Activated T-cell treated with anti-CD3 and anti-CD28 coated beads, Interleukin-2, amount 50 U/mL, for 24 hours (primary cell): ENCODE data around the gene ASIC1.

ENCODE experiments used
- DNase-seq: peaks from one replicate; pipeline ENCODE4 v3.0.0-alpha.2; 2020
- H3K27ac Mint-ChIP-seq: 2 replicates; pipeline ENCODE4 v1.8.0; 2020; ENCODE audit warnings: mild to moderate bottlenecking, mixed read lengths
- H3K27me3 Mint-ChIP-seq: 2 replicates; pipeline ENCODE4 v1.8.0; 2020; ENCODE audit warnings: mixed read lengths
- H3K36me3 Mint-ChIP-seq: 2 replicates; pipeline ENCODE4 v1.8.0; 2020; ENCODE audit warnings: low read depth, mixed read lengths
- H3K4me1 Mint-ChIP-seq: 2 replicates; pipeline ENCODE4 v1.8.0; 2020; ENCODE audit warnings: low read depth, mixed read lengths
- H3K4me3 Mint-ChIP-seq: 2 replicates; pipeline ENCODE4 v1.8.0; 2020; ENCODE audit warnings: mild to moderate bottlenecking, moderate library complexity, mixed read lengths
- H3K9me3 Mint-ChIP-seq: 2 replicates; pipeline ENCODE4 v1.8.0; 2020; ENCODE audit warnings: mixed read lengths

ASIC1 gene

DNA sequence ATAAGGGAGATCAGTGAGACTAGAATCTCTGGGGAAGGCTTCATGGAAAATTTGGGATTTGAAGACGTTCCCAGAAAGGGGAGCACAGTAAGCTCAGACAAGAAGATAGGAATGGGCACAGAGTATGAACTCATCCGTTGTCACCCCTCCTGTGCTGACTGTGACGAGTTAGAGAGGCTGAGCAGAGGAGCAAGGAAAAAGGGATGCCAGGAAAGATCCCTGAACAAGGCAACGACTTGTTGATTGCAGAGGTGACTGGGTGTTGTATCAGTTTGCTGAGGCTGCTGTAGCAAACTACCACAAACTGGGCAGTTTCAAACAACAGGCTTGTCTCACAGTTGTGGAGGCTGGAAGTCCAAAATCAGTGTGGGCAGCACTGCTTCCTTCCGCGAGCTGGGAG, 40.6 kb downstream of the ASIC1 start:
- no peak overlapping the region for H3K4me3 Mint-ChIP-seq
- H3K27ac Mint-ChIP-seq = no peak overlapping the region
- DNase-seq = no peak
- H3K4me1 Mint-ChIP-seq = no peaks in the 10 kb centered on the region
- no peaks in the 10 kb centered on the region for H3K27me3 Mint-ChIP-seq
- H3K9me3 Mint-ChIP-seq = no peaks in the 10 kb centered on the region
- H3K36me3 Mint-ChIP-seq = peaks cover 89% of the 10 kb centered on the region

- Mint-ChIP-seq H3K27ac (peak overlapping the region; percentile 69), H3K4me1 (no peaks in the 10 kb centered on the region), H3K36me3 (peaks cover 76% of the 10 kb centered on the region), H3K27me3 (no peaks in the 10 kb centered on the region), H3K9me3 (no peaks in the 10 kb centered on the region), H3K4me3 (no peak overlapping the region)
- DNase-seq = no peak
These were observed 42.1 kb downstream of the ASIC1 start for GRCh38 chr12:50099302-50100008.

DNA sequence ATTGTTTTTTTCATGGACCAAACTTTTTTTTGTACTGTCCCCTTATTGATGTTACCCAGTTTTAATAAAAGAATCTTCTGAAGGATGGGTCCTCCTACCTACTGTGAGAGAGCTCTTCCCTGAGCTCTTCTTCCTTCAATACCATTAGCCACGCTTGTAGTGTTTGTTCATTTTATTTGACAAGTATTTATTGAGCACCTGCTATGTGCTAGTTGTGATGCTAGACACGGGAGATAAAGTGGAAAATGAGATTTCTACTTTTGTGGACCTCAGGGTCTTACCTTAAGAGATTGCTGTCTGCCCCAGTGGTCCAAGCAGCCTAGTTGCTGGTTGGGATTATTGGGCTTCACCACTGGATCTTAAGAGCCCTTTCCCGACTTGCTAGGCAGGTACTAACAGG, 43.2 kb downstream of the ASIC1 start:
- Mint-ChIP-seq H3K27me3 (no peaks in the 10 kb centered on the region), H3K4me1 (no peaks in the 10 kb centered on the region), H3K4me3 (no peak overlapping the region), H3K9me3 (no peaks in the 10 kb centered on the region), H3K36me3 (peaks cover 65% of the 10 kb centered on the region), H3K27ac (no peak overlapping the region)
- DNase-seq = no peak

DNA sequence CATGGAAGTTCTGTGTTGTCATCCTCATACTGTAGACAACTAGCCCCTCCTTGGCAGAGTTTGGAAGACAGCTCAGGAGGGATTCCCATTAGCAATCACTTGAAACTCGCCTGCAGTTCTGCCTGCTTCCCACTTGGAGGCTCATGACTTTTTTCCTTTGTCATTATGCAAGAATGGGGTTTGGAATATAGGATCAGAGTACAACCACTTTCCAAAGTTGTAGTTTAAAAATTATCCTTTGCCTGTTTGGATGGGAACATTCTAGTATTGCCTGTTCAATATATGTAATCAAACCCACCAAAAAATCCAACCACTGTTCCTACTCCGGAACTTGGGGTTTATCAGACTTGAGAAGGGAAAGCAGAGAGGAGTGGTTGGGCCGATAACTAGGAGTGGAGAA, 44.3 kb downstream of the ASIC1 start:
- H3K27ac Mint-ChIP-seq = peak overlapping the region; percentile 35
- no peak for DNase-seq
- no peaks in the 10 kb centered on the region for H3K9me3 Mint-ChIP-seq
- H3K36me3 Mint-ChIP-seq = peaks cover 54% of the 10 kb centered on the region
- H3K27me3 Mint-ChIP-seq = no peaks in the 10 kb centered on the region
- no peak overlapping the region for H3K4me3 Mint-ChIP-seq
- H3K4me1 Mint-ChIP-seq = no peaks in the 10 kb centered on the region

GRCh38 chr12:50102131-50102531, 44.7 kb downstream of the ASIC1 start:
- Mint-ChIP-seq H3K9me3 (no peaks in the 10 kb centered on the region), H3K36me3 (peaks cover 50% of the 10 kb centered on the region), H3K27me3 (no peaks in the 10 kb centered on the region), H3K4me1 (no peaks in the 10 kb centered on the region), H3K4me3 (no peak overlapping the region), H3K27ac (no peak overlapping the region)
- DNase-seq = no peak

GRCh38 chr12:50102646-50103309, 45.4 kb downstream of the ASIC1 start:
- Mint-ChIP-seq H3K27me3 (no peaks in the 10 kb centered on the region), H3K27ac (no peak overlapping the region), H3K9me3 (no peaks in the 10 kb centered on the region), H3K36me3 (peaks cover 43% of the 10 kb centered on the region), H3K4me1 (no peaks in the 10 kb centered on the region), H3K4me3 (no peak overlapping the region)
- no peak for DNase-seq

DNA sequence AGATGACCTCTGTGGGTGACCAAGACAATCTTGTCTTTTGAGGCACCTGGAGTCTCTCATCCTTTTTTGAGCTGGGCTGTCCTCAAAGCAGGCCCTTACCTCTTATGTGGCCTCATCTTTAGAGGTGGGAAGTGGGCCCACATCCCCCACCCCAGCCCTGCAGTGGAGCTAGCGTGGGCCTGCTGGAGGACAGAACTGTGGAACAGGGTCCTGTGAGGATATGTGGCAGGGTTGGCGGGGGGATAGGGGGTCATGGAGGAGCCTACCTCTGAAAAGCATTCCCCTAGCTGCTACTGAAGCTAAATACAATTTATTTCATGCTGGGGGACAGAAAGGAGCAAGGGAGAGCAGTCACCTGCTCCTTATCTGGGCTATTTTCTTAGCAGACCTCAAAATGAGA, 46.0 kb downstream of the ASIC1 start:
- Mint-ChIP-seq H3K27me3 (no peaks in the 10 kb centered on the region), H3K36me3 (peaks cover 37% of the 10 kb centered on the region), H3K27ac (no peak overlapping the region)

GRCh38 chr12:50103767-50104321, 46.4 kb downstream of the ASIC1 start, which contains the start of gene GPD1:
Gene GPD1, plus strand, starts transcription at chr12:50104008. Its CDS starts 43 bp downstream, at chr12:50104051.
- Mint-ChIP-seq H3K4me3 (no peak within 1 kb of the TSS), H3K36me3 (peaks cover 32% of the 10 kb centered on the region), H3K27me3 (no peaks in the 10 kb centered on the region), H3K4me1 (no peaks in the 10 kb centered on the region), H3K9me3 (no peaks in the 10 kb centered on the region), H3K27ac (no peak within 1 kb of the TSS)
- DNase-seq = no peak

More for the DNA sequence above, 46.0 kb downstream of the ASIC1 start:
- H3K4me1 Mint-ChIP-seq = no peaks in the 10 kb centered on the region
- H3K4me3 Mint-ChIP-seq = no peak overlapping the region
- DNase-seq = no peak
- no peaks in the 10 kb centered on the region for H3K9me3 Mint-ChIP-seq

DNA sequence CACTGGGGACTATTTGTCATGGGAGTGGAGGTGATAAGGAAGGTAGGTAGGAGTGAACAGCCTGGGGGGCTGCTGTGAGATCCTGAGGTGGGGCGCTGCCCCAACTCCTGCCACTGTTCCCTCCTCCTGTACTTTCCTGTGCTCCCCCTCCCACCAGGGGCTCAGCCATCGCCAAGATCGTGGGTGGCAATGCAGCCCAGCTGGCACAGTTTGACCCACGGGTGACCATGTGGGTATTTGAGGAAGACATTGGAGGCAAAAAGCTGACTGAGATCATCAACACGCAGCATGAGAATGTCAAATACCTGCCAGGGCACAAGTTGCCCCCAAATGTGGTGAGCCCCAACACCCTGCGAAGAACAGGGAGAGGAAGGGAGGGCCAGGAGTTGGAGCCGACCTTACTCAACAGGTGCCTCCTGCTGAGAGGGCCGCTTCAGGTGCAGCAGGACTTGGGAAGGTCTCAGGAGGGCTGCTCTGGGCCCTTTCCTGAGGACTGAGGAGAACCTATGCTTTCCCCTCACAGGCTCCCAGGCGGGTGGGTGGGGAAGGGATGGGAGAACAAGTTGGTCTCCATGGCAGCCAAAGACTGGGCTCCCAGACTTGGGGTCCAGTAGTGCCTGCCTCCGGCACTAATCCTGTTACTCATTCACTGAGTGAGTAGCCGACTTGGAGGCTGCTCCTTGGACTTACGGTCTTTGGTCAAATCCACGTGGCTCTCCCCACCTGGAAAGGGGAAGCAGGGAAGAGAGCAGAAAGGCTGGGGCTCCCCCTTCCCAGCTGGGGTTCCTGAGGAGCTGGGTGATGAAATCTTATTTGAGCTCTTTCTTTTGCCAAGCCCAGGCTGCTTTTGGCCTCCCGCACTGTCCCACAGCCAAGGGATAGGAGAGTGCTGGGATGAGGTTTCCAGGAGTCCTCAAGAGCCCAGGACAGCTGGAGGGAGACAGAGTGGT, 47.3 kb downstream of the ASIC1 start:
- H3K9me3 Mint-ChIP-seq = no peaks in the 10 kb centered on the region
- H3K27me3 Mint-ChIP-seq = no peaks in the 10 kb centered on the region
- H3K36me3 Mint-ChIP-seq = peaks cover 24% of the 10 kb centered on the region
- no peak overlapping the region for H3K27ac Mint-ChIP-seq
- H3K4me3 Mint-ChIP-seq = no peak overlapping the region
- no peak for DNase-seq
- H3K4me1 Mint-ChIP-seq = no peaks in the 10 kb centered on the region

DNA sequence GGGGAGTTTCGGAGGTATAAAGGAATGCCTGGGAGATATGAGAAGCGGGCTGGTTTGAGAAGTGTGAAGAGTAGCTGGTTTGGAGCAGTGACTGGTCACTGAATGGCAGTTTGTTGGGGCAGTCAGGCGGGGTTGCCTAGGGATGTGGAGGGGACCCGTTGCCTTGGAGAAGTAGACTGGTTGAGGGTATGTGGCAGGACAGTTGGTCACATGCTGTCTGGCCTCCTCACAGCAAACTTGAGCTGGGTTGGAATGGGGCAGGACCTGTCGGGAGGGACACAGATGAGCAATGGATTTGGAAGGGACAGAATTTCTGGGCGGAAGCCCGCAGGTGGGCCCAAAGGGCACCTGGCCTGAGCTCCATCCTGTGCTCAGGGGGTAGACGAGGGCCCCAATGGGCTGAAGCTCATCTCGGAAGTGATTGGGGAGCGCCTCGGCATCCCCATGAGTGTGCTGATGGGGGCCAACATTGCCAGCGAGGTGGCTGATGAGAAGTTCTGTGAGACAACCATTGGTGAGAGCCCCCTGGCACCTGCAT, 48.6 kb downstream of the ASIC1 start:
- H3K27me3 Mint-ChIP-seq = no peaks in the 10 kb centered on the region
- no peak overlapping the region for H3K27ac Mint-ChIP-seq
- H3K9me3 Mint-ChIP-seq = no peaks in the 10 kb centered on the region
- no peak for DNase-seq
- H3K36me3 Mint-ChIP-seq = peaks cover 12% of the 10 kb centered on the region
- no peak overlapping the region for H3K4me3 Mint-ChIP-seq
- H3K4me1 Mint-ChIP-seq = peaks cover 8% of the 10 kb centered on the region

GRCh38 chr12:50106907-50107306, 49.5 kb downstream of the ASIC1 start:
- Mint-ChIP-seq H3K4me3 (no peak overlapping the region), H3K27me3 (no peaks in the 10 kb centered on the region), H3K4me1 (peaks cover 13% of the 10 kb centered on the region), H3K36me3 (peaks cover 4% of the 10 kb centered on the region), H3K27ac (no peak overlapping the region), H3K9me3 (no peaks in the 10 kb centered on the region)
- no peak for DNase-seq

- peaks cover 7% of the 10 kb centered on the region for H3K36me3 Mint-ChIP-seq
- H3K27ac Mint-ChIP-seq = no peak overlapping the region
- H3K4me3 Mint-ChIP-seq = no peak overlapping the region
- H3K27me3 Mint-ChIP-seq = no peaks in the 10 kb centered on the region
- no peaks in the 10 kb centered on the region for H3K9me3 Mint-ChIP-seq
- peaks cover 13% of the 10 kb centered on the region for H3K4me1 Mint-ChIP-seq
- DNase-seq = no peak
These were observed 50.2 kb downstream of the ASIC1 start for GRCh38 chr12:50107416-50108268.

- Mint-ChIP-seq H3K36me3 (peaks cover 15% of the 10 kb centered on the region), H3K27me3 (no peaks in the 10 kb centered on the region), H3K4me3 (no peak overlapping the region), H3K9me3 (no peaks in the 10 kb centered on the region), H3K27ac (no peak overlapping the region), H3K4me1 (peaks cover 22% of the 10 kb centered on the region)
- DNase-seq = no peak
These were observed 51.9 kb downstream of the ASIC1 start for GRCh38 chr12:50109319-50109718.
